NCI-H774 (cell line): ENCODE data around the gene GRIA3.
"Not testable (repeated sequence)": the region's sequence is repeated elsewhere in the genome, so short reads cannot be mapped to it uniquely, and the experiment has no call there.

Experiments
- DNase-seq: peaks from one replicate; lab custom pipeline; 2025; lab: John Stamatoyannopoulos, UW

The GRIA3 gene

DNA sequence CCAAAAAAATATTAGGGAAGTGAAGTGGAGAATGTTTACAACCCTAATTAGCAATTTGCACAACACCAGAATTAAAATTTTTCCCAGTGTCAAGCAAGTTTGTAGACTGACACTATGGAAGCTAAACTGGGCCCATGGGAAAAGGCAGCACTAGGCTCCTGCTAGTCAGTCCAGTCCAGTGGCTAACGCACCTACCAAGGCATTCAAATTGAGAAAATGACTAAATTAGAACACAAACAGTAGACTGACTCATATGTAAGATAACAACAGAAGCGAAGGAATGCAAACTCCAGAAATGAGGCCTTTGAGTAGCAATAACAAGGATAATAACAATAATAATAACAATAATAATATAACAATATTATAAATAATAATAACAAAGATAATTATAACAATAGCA, 90.7 kb downstream of the GRIA3 start:
- no peak for DNase-seq

DNA sequence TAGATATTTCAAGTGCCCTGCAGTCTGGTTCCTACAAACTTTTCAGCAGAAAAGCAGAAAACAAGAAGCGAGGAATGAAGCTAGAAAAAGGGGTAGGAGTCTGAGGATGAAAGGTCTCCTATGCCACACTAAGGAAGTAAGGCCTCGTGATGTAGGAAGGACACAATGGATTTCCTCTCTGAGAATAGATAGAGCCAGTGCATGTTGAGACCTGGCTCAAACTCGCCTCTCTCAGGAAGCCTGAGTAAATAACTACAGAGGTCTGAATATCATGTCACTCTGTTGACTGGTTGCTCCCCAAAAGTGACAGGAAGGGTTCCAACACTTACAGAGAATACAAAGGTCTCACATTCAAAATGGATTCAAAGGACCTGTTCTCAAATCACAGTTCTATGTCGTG, 93.3 kb downstream of the GRIA3 start:
- no peak for DNase-seq

DNA sequence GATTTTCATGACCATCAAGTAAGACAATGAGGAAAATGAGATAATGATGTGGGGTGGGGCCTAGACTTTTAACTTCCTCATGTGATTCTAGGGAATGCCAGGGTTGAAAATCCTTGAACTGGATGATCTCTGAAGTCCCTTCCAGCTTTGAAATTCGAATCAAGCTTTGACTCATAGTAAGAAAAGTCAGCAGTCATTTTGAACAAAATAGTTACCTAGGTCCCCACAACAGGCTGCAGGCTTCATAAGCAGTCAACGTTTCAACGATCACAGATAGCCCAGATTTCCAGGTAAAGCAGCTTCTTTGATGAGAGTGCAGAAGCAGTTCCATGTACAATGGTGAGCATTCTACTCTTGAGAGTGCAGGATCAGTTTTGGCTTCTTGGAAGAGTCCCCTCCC, 93.7 kb downstream of the GRIA3 start:
- DNase-seq: no peak

DNA sequence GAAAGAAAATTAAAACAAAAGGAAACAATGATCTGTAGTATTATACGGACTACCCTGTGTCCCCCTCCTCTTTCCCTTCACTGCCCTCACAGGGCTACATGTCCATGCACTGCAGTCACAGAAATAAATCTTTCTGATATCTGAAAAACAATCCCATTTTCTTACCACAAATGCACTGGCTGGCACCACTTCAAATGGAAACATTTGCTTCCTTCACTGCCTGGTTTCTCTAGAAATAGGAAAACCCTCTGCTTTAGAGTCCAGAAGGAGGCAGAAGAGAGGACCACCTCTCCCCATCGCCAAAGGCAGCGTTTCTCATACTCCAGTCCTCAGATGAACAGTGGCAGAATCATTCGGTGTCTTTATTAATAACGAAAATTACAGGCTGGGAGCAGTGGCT, 98.2 kb downstream of the GRIA3 start:
- DNase-seq: no peak

DNA sequence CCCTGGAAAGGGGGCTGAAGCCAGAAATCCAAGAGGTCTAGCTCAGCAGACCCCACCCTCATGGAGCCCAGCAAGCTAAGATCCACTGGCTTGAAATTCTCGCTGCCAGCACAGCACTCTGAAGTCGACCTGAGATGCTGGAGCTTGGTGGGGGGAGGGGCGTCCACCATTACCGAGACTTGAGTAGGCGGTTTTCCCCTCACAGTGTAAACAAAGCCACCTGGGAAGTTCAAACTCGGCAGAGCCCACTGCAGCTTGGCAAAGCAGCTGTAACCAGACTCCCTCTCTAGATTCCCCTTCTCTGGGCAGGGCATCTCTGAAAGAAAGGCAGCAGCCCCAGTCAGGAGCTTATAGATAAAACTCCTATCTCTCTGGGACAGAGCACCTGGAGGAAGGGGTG, 99.3 kb downstream of the GRIA3 start:
- not testable (repeated sequence) for DNase-seq

DNA sequence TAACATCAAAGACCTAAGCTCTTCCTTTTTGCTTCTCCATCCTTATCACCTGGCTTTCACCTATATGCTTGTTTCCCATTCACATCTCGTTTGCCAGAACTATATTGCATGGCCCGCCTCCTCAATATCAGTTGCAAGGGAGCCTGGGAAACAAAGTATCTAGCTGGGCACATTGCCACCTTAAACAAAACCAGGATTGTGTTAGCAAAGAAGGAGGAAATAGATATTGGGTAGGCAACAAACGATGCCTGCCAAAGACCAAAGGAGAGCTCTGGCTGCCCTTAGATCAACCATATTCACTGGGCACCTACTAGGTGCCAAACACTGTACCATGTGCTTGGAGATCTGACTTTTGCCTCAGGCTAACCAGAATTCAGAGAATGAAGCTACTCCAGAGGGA, 107.5 kb downstream of the GRIA3 start:
- DNase-seq: no peak

DNA sequence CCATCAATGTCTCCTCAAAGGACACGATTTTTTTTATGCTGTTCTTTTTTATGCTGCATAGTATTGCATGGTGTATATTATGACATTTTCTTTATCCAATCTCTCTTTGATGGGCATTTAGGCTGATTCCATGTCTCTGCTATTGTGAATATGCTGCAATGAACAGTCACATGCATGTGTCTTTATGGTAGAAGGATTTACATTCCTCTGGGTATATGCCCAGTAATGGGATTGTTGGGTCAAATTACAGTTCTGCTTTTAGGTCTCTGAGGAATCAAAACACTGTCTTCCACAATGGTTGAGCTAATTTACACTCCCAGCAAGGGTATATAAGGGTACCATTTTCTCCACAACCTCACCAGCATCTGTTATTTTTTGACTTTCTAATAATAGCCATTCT, 113.9 kb downstream of the GRIA3 start:
- no peak for DNase-seq

DNA sequence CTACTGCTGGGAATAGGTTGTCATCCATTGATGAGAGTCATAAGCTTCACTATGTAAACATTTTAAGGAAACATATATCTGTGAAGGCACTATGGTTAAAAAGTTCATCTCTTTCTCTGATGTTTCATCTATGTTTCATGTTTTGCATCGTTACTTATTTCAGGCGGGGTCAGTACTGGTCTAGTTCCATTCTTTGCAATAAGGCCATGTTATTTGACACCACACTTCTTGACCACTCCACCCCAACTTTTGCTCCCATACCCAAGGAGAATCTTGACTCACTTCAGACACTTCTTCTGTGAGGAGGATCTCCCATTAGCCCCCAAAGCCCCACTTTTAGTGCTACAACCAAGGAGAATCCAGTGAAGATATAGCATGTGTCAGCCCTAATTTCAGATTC, 119.4 kb downstream of the GRIA3 start:
- DNase-seq: no peak

DNA sequence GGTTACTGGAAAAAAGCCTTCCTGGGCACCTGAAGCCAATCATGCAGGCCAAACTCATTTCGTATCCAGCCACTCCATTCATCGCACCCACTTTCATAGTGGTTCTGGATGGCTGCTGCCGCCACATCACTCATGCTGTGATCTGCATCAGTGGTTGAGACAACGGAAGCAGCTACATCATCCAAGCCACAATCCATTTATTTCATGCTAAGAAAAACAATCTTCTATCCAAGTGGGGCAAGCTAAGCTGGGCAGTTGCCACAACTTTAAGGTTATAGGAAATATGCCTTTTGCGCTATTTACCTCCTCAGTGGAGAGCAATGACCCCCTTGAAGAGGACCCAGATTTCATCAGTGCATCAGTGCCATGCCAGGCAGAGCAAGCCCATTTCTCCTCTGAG, 124.6 kb downstream of the GRIA3 start:
- no peak for DNase-seq

DNA sequence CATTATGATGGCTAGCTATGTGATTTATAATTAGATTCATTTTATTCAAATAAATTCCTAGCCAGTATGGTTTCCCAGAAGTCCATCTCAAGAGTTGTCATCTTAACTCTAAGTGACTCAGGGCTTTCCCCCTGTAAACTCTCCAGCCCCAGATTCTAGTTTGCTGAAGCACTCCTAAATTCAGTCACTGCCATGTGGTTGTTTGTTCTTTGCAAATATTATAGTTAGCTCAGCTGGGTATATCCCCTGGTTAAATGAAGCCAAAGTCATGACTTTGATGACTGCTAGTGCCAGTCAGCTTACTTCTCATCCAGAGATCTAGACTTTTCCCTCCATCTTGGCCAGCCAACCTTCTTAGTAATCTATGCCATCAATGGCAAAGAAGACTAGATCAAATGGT, 126.0 kb downstream of the GRIA3 start:
- DNase-seq: no peak

DNA sequence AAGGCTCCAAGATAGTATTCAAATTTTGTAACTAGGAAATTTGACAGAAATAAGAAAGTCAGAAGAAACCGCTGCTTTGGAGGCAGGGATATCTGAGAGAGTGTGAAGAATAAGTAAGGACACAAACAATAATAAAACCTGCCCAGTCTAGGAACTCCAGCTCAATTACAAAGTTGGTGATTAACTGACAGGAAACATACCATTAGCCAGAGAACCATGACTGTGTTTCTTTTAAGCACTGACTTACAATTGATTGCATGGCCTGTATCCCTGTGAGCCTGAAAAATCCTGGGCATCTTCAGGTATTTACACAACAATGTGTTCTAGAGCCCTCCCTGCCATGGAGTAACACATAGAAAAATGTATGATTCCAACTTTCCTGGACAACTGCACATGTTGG, 127.4 kb downstream of the GRIA3 start:
- no peak for DNase-seq

DNA sequence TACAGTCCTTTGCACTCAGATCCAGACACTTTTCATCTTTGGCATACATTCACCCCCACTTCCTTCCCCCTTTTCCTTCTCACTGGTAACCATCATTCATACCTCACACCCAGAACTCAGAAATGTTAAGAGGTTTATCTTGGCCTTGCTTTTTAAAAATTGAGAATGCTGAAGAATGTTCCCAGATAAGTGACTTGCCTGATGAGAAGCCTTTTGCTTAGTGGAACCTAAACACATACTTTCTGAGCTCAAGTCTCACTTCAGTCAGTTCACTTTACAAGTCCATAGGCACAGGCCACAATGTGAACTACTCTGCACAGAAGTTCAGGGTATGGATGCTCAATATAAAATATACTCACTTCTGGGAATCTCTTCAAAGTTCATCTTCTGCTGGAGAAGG, 129.4 kb downstream of the GRIA3 start:
- no peak for DNase-seq

DNA sequence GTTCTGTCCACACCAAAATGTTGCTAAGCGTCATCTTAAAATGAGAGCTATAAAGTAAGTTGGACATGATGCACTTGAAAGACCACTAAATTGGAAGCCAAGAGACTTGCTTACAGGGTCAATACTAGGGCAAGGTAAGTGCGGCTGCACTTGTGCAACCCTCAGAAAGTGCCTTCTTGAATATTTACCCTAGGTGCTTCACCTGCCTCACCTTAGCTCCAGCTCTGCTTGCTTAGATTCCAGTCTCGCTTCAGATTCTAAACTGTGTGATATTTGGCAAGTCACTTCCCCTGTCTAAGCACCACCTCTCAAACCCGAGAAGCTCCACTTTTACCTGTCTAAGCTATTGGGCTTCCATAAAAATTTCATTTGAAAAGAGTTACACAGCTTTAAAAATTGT, 136.5 kb downstream of the GRIA3 start:
- no peak for DNase-seq

DNA sequence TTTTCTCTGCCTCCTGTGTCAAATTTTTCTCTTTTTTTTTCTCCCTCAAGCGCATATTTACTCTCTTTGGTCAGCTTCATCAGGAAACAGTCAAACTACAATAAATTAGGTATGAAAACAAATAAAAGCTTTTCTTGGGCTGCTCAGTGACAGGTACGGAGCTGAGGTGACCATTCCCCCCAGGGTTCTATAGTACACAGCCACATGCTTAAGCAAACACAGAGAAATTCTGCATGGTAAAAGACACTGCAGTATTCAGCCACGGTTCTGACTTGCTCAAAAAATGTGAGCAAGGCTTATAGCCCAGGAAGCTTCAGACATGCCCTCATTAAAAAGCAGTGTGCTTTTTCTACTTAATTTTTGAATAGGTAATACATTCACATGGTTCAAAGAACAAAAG, 138.5 kb downstream of the GRIA3 start:
- no peak for DNase-seq

DNA sequence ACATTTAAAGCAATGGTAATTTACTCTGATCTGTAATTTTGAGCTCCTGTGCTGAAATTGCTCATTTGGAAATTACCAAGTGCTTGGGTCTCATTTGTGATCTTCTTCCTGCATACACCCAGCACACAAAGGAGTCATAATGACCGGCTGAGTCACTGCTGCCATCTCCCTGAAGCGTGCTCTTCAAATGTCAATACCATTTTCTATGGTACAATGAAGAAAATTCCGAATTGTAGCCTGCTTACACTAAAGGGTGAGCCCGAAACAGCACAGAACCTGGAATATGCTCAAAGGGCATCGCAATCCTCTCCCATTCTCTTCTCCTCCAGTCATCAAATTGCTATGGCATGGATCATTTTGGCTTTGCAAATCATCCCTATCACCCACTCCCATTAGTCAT, 140.5 kb downstream of the GRIA3 start:
- DNase-seq: no peak

DNA sequence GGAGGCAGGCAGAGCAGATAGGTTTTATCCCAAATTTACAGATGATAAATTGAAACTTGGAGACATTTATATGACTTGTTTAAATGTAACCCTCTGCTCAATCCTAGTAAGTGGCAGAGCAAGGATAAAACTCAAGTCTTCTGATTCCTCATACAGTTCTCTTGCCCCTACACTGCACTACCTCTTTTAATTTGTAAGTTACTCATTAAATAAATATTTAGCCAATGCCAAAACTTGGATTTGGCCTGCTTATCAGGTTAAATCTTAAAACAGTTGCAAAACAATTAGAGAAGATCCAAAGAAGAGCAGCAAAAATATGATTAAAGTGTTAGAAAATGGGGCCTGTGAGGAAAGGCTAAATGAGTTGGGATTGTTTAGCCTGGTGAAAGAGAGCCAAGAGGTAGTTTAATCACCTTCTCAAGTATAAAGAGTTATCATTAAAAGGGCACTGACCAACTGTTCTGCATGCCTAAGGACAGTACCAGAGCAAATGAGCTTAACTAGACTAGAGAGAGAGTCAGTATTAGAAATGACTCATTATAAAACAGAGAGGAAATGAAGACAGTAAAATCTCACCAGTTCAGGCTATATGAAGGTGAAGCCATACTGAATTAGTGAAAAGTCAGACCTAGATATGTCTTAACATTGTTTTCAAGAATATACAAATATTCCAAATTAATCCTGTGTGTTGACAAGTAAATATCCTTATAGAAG, 146.3 kb downstream of the GRIA3 start:
- DNase-seq: no peak

DNA sequence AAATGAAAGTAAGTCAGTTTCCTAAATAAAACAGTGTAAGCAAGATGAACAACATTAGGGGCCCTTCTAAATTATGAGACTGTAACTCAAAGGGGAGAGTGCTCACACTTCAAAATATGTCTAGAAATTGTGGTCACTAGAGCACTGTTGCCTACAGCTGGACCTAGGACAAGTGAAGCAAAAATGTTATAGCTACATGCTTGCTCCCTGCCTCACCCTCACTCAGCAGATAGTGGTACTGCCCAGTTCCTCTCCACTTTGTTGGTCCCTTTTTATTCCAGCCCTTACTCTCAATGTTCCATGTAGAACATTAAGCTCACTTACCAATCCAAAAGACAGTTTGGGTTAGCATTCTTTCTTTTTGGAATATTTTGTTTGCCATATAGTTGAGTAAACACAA, 147.3 kb downstream of the GRIA3 start:
- no peak for DNase-seq

DNA sequence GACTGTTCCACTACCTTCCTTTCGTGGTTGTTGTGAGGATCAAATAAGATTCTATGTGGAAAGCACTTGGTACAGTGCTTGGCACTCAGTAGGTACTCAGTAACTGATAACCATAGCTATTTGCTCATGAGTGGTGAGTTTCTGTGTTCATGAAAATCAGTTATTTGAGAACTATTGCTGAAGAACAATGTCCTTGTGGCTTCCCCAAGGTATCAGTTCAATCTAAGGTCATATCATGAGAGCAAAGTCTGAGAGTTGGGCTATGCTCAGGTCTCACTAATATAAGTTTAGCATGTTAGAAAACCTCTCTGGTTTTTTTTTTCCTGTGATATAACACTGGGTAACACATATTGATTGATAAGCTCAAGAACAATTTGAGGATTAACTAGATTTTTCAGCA, 147.8 kb downstream of the GRIA3 start:
- no peak for DNase-seq

DNA sequence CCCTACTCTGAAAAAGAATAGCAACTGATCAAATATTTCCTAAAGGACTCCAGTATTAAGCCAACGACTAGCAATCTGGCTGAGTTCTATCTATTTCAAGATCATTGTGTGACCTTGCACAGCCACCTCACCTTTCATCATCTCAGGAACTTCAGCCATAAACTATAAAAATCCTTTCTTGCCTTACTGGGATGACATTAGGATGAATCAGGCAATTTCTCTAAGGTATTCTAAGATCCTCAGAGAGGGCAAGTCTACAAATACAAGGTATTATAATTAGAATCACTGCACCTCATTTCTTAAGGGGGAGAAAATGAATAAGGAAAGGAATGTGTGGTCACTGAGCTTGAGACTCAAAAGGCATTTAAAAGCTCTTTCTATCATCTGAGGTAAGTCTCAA, 152.6 kb downstream of the GRIA3 start:
- DNase-seq: no peak

DNA sequence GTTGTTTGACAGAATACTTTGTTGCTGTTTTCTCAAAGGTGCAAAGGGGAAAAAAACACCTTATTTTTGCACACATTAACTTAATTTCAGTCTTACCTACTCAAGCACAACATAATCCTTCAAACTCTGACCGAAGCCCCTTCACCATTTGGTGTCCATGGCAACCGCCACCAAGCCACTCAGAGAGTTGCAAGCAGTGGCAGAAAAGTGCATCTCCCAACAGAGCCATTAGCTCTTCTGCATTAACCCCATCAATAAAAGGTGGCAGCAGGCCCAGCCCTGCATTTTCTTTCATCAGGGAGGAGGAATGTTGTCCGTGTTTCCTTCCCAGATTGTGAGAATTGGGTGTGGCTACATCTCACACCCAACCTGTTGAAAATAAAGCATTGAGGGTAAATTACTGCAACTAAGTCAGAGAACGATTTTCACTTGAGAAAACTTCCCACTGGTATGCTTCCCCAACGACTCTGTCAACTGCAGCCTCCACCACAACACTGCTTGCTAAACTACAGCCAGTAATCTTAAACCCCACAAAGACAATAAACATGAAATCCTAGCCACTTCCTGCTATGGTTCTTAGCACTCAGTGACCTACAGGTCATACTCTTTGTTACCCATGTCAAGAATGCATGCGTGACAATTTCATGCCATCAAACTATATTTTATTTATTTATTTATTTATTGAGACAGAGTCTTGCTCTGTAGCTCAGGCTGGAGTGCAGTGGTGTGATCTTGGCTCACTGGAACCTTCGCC, 154.0 kb downstream of the GRIA3 start:
- DNase-seq: no peak

DNA sequence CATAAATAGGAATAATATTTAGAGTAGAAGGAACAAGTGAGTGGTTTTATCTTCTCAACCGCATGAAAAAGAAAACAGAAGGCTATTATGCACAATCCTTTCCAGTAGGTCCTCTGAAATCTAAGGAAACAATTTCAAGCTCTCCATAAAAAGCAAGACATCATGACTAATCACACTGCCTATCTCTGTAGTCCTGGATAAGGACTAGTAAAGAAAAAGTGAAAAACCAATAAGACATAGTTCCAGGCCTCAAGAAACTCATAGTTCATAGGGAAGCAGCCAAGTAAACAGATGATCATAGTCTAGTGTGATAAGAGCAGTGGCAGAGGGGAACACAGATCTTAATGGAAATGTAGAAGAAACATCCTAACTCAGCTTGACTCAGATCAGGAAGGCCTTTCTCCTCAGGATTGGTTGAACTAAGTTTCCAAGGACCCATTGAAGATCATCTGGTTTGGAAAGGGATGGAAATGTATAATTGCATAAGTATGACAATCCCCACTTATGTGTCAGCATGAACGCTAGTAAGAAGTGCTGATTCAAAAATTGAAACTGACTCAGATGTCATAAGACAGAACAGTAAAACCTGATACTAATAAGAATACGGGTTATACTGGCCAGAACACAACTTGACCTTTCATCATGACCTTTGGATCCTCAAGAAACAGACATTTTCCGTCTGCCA, 155.3 kb downstream of the GRIA3 start:
- no peak for DNase-seq

DNA sequence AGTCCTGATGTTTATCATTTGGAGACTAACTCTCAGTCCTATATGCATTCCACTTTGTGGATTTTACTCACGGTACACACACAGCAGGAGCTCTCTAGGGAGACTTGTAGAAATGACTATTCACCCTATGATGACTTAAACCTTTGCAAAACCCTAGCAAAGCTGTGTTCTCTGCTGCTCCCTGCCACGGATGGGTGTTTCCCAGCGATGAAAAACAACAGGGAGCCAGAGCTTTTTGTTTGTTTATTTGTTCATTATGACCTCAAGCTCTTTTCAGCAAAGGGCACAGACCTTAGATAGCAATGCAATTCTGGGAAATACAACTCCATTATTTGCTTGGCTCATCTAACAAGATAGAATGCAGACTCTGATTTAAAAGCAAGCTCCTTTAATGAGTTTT, 156.6 kb downstream of the GRIA3 start:
- no peak for DNase-seq

DNA sequence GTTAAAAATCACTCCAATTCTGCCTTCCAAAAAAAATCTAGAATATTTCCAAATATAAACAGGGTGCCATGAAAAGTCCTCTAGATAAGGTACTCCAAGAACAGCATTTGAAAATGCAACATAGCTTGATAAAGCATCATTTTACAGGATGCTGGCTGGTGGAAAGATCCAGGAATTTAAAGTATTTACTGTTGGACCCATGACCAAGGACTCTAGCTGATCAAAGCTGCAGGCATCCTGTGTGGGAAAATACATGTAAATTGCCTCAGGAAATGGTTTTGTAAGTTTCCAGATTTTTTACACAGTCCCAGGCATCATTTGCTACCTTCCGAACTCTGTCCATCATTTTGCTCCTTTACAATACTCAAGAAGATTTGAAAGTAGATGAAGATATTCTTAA, 164.4 kb downstream of the GRIA3 start:
- DNase-seq: no peak
